Measurements from ENCODE around the gene IDUA.
"Not testable (repeated sequence)": the region's sequence is repeated elsewhere in the genome, so short reads cannot be mapped to it uniquely, and the experiment has no call there.

IDUA gene

DNA sequence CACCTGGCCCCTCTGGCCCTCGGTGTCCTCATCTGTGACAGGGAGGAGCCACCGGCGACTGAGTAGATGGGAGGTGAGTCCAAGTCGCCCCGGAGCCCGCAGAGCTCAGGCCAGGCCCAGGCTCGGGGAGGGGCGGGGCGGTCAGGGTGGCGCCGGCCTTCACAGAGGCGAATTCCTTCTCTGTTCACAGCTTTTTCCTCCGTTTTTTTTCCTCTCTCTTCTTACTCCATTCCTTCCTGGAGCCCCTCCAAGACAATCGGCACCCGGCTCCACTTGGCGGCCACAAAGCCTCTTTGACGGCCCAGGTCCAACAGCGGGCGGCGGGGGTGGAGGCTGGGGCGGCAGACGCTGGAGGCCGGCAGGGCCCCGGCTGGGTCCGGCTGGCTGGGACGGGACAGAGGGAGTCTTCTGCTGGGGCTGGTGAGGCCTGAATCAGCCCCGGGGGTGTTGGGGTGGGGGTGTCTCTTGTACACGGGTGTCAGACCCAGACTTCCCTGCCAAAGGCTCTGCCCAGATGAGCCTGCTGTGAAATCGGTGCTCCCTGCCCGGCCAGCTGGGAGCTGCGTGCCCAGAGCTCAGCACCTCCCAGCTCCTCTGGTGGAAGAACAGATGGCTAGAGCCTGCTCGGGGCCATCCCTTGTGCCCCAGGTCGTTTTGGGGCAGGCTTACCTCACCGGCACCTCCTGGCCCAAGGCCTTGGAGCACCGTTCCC is 47.2 kb downstream of the IDUA start:
- DNase-seq = no peak

DNA sequence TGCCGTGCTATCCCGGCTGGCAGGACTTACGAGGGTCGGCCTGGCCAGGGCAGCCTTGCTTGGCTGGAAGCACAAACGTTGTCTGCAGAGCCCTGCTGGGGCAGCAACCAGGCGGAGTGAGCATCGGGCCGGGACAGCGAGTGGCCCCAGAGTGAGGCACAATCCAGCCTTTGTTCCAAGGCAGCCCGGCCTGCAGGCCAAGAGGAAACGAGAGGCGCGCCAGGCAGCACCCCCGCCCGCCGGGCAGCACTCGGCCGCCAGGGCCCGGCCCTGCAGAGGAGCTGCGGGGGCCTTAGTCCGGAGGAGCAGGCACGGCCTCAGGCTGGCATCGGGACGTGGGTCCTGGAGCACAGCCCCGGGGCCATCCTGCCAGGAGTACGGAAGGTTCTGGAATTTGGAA is 48.7 kb downstream of the IDUA start:
- DNase-seq = no peak

DNA sequence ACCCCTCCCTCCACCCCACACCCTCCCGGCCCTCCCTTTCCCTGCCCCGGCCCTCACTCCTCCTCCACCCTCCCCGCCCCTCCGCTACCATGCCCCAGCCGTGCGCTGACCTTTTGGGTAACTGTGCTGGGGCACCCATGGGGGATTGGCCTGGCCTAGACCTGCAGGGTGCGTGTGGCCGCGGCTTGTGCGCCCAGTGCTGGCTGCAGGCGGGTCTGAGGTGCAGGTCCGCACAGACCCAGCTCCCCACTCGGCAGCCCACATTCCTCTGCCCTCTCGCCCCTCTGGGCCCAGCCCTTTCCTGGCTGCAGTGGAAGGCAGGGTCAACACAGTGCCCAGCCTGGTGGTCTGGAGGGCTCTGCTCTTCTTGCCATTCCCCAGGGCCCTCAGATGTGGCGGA is 49.3 kb downstream of the IDUA start:
- DNase-seq = no peak

DNA sequence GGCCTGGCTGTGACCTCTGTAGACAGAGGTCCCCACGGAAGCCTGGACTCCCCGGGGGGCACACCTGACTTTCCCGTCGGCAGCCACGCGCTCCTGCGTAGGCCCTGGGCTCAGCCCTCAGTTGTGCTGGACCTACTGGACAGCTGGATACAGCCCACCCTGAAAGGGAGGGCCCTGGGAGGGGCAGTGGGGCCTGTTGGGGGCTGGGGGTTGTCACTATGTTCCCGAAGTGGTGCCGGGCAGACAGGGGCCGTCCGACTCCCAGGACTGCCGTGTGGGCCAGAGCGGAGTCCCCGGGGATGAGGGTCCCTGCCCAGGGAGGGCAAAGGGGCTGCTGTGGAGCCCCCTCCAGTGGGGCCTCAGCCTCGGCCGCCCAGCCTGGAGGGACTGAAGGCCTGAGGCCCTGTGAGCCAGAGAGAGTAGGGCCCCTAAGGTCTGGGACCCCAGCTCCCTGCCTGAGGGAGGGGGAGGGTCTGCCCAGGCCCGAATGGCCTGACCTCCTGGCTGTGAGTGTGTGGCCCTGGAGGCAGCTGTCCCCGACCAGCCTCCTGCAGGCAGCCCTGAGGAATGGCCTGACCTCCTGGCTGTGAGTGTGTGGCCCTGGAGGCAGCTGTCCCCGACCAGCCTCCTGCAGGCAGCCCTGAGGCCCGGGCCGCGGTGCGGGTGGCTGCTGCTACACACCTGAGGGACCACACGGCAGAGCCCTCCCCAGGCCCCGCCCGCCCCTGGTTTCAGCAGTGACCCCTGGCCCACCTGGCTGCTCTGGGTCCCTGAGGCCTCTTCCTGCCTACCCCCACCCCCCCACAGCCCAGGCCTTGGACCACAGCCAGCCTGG is 50.3 kb downstream of the IDUA start:
- DNase-seq = no peak

DNA sequence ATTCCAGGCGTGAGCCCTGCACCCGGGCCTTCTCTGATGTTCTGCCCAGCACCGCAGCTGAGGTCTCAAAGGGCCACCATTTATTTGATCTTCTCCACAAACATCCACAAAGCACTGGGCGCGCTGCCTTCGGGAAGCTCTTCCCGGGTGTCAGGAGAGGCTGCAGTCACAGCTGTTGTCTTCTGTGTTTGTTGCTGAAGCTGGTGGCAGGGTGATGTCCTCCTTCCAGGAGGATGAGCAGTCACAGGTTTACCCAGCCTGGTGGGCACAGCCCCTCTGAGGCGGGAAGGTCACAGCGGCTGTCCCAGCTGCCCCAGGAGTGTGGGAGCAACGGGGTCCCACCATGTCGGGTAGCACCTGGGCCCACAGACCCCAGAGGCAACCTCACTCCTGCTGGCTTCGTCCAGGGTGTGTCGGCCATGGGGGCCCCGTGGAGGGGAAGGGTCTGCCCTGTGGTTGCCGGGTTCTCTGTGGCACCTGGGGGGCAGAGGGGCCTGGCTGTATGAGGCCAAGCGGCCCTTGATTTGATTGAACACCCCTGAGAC is 52.2 kb downstream of the IDUA start:
- DNase-seq = no peak

DNA sequence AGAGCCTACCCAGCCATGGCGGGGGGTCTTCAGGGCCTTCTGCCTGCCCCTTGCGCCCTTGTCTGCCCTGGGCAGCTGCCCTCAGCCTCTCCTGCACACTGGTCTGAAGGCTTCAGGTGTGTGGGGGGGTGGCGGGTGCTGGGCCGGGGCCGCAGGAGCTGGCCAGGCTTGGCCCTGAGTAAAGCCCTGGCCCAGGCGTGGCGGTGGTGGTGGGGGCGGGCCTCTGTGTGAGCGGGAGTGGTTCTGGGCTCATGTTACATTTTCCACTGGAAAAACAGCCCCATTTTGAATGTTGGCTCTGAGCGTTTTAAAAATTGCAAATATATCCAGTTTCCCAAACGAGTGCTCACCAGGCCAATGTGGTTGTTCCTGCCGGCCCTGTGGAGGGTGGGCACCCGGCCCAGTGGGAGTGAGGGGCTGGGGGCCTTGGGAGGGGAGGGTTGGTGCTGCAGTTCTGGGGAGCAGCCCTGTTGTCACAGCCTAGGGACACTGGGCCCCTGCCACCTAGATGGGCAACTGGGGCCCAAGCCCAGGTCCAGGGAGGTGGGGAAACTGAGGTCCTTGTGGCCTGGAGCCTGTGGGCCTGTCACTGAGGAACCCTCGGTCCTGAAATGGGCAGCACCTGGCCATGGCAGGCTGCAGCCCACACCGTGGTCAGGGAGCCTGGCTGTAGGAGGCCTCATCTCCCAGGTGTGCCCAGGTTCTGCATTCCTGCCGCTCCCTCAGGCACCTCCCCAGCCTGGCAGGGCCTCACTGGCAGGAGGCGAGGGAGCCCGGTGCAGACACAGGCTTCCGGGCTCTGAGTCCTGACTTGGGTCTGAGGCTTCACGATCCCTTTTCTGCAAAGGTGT is 52.9 kb downstream of the IDUA start:
- no peak for DNase-seq

DNA sequence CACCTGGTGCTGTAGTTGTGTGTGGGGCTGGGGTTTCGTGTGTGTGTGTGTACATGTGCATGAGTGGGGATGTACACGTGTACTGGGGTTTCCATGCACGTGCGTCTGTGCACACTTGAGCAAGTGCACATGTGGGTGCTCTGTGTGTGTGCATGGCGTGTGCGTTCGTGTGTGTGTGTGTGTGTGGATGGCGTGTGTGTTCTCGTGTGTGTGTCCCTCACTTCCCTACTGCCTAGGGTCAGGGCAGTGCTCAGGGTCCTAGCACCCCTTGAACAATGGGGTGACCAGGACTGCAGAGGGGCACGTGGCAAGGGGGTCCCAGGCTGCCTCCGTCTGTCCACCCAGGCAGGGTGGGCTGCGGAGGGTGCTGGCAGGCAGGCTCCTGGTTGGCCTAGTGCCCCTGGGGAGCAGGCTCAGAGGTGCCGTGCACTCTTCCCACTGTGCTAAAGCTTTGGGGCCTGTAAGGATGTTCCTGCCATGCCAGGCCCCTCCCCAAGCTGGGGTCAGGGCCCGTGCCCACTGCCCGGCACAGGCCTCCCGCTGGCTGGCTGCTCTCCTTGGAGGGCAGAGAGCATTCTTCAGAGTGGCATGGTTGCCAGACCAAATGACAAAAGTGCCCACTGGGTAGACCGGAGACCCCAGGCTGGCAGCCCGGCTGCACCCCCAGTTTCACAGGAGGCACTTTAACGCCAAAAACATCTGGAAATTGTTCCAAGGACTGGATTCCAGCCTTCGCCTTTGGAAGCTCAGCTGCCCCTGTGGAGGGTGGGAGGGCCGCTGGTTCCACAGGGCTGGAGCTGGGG is 53.7 kb downstream of the IDUA start:
- DNase-seq = no peak

DNA sequence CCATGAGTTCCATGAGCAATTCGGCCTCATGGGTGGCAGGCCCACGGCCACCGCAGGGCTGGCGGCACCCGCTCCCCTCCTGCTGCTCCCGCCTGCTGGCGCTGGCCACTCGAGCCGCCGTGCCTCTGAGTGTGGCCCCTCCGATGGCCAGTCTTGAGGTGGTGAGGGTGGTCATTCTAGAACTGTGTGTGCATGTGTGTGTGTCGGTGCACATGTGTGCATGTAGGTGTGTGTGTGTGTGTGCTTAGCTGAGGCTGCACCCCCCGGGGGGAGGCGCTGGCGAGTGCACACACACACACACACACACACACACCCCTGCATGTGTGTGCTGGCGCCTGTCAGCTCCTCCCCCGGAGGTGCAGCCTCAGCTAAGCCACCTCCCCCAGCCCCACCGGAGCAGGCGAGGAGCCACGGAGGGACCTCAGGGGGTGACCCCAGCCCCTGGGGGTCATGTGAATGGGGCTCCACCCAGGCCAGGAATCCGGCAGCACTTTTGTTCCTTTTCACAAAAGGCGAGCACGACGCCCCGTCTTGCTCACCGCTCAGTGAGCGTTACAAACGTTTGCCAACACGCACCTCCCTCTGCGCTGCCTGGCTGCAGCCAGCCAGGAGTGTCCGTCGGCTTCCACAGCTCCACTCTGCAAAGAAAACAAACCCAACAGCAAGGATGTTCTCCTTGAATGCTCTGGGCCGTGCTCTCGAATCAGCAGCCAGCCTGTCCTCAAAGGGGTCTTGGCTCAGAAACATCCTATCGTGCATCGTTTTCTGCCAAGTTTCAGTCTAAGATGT is 54.5 kb downstream of the IDUA start:
- no peak for DNase-seq

DNA sequence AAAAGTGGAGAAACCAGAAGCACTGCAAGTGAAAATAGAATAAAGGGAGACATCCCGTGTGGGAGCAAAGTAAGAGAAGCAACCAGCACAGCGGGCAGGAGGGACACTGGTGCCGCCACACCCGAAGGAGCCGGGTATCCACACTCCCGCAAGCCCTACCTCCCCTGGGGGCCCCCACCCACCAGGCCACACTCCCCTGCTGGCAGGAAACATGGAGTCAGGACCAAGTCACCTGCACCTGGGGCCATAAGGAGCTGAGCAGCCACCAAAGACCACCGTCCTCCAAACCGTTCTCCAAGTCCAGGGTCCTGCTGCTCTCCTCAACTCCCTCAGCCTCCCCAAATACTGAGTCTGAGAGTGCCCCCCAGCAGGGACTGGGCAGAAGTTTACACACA is 55.1 kb downstream of the IDUA start:
- no peak for DNase-seq

DNA sequence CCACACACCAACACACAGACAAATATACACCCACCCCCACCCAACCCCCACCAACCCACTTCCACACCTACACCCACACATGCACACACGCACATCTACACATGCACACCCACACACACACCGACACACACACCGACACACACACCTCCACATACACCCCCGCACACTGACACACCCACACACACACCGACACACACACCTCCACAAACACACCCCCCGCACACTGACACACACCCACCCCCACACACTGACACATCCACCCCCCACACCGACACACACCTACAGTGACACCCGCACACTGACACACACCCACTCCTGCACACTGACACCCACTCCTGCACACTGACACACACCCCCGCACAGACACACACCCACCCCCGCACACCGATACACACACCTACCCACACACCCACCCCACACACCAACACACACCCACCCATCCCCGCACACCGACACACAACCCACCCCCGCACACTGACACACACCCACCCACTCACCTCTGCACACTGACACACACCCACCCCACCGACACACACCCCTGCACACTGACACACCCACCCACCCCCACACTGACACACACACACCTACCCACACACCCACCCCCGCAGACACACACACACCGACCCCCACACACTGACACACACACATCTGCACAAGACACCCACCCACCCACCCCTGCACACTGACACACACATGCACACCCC is 55.7 kb downstream of the IDUA start:
- no peak for DNase-seq

DNA sequence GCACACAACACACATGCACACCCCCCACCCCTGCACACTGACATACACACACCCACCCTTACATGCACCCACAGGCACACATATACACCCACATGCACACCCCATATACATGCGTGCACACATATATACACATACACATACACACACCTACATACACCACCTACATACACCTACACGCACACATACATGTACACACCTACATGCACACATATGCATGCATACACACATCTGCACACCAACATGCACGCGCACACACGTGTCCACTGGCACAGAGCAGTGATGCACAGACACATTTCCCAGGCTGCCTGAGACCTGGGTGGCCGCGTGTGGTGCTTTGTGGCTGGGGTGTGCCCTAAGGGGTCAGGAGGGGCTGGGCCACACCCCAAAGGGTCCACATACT is 56.3 kb downstream of the IDUA start:
- no peak for DNase-seq

DNA sequence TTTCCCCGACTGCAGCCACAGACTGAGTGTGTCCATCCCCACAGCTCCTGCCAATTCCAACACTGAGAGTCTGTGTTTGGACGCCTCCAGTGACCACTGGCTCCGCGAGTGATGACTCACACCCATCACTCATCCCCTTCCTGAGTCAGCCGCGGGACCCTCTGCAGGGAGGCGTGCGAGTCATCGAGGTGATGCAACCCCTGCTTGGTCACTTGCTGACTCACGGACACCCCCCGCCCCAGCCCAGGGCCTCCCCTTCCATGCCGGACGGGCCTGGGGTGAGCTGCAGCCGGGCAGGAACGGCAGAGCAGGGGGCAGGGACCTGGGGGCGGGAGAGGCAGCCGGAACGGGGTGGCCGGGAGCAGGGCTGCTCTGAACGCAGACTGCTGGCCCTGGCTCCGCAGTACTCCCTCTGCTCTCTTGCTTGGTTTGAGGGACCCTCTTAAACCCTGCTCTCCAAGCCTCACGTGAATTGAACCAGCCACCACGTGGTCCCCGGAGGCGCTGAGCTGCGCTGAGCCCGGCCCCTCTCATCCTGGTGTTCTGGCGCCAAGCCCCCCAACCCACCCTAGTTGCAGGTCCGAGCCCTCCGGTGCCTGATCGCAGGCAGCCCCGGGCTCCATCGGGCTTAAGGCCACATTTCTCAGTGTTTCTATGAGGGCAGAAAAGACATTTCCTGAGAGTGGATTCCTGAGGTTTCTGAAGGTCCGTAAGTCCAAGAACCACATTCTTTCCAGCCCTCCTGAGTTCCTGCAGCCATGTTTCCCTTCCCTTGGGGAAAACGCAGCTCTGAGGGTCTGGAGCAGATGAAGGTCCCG is 57.0 kb downstream of the IDUA start:
- DNase-seq = no peak

DNA sequence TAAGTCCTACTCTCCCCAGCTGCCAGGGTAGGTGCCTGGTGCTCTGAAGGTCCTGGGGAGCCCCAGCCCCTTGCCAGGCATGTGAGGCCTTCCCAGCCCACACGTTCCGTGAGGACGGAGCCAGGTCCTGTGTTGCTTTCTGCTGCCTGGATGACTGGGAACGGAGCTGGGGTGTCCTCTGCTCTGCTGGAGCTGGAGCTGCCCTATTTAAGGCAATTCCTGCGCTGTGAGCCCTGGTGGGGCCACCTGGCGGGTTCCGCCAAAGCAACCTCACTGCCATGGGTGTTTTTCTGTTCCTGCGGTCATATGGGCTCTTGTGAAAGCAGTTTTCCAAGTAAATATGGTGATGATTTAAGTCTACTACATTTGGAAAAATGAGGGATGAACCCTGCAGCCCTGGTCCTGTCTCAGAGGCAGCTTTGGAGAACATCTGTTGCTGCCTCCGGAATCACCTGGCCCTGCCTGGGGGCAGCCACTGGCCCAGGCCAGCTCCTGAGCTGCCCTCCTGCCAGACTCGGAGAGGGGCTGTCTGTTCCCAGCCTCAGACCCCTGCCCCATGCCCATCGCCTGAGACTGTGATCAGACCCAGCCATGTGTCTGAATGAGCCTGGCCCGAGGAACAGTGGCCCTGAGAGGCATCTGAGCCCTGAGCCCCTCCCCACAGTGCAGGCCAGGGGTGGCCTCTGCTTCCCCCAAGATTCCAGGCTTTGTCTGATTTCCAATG is 57.8 kb downstream of the IDUA start:
- DNase-seq = no peak

DNA sequence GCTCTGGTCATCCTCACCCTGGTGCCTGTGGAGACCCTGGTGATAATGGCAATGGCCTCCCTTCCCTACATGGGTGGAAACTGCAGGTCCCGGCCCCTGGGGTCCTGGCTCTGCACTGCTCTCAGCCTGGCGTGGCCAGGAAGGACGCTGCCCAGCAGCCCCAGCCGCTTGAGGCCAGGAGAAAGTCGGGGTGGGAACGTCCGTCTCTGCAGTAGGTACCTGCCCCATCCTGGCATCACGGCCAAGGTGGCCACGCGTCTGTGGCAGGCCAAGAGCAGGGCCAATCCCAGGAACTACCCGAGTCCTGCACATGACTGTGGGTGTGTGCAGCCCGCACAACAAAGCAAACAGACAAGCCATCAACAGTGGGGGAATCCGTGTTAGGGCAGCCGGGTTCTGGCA is 58.4 kb downstream of the IDUA start:
- DNase-seq = no peak

DNA sequence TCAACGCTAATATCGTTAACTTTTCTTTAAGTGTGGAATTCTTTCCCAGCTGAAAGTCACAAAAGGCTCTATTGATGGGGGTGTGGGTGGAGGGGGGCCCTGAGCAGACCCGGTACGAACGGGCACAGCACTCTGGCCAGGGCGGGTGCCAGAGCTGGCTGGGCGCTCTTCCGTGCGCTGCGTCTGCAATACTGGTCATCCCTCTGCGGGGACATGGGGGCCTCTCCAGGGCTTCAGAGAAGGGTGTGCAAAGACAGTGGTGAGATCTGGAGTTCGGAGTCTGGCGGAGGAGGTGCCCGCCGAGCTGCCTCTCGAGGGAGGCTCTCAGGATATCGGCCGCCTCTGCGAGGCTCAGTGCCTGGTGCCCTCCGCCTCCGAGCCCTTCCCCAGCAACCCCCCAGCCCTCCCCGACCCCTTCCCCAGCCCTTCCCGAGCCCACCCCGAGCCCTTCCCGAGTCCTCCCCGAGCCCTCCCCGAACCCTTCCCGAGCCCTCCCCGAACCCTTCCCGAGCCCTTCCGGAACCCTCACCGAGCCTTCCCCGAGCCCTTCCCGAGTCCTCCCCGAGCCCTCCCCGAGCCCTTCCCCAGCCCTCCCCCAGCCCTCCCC is 58.9 kb downstream of the IDUA start:
- no peak for DNase-seq

DNA sequence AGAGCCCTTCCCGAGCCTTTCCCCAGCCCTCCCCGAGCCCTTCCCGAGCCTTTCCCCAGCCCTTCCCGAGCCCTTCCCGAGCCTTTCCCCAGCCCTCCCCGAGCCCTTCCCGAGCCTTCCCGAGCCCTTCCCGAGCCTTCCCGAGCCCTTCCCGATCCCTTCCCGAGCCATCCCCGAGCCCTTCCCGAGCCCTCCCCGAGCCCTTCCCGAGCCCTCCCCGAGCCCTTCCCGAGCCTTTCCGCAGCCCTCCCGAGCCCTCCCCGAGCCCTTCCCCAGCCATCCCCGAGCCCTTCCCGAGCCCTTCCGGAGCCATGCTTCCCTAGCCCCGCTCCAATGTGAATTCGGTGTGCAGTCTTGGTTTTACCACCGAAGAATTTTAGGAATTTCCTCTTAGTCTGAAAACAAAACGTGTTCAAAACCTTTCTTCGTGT is 59.8 kb downstream of the IDUA start:
- not testable (repeated sequence) for DNase-seq

DNA sequence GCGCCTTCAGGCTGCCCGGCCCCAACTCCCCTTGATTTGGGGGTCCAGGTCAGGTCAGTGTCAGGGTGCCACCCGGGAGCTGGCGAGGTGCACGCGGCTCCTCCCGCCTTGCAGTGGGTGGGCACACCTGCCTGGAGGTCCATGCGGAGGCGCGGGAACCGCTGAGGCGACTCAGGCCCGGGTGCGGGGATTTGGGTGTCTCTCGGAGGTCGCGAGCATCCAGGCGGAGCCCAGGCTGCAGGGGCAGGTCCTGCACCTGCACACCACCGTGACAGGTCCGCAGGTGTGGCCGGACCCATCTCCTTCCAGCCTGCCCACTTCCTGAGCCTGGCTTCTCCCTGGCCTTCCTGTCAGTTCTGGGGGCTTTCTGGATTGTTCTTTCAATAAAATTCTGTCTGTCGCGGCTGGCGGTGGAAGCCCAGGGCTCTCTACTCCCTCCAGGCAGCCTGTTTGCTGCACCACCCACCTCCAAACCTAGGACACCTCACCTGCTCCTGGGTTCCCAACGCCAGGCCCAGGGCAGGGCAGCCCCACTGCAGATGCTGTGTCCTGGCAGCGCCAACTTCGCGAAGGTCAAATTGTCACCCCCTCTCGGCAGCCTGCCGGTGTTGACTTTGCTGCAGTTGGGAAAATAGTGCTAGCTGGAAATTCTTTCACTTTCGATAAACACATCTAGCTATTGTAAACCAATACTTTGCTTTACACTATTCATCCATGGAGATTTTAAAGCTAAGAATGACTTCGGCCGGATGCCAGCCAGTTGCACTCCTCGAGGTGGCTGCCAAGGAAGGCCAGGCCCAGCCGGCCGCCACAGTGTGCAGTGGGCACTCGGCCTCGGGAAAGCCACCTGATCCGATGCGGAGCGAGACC is 60.5 kb downstream of the IDUA start:
- DNase-seq = no peak
